Endothelial cell of umbilical vein (primary cell): ENCODE measurements around the gene CD86. TPM values are rescaled to one million over a fixed set of nuclear protein-coding genes. Genes with fewer than 3 reads are reported as not detected.

Experiments used
- BruUV-seq: library from RNA; stranded (reverse); fragments of 400-500 nt; replicated peaks from 2 replicates; lab custom pipeline; 2021; lab: Mats Ljungman, UMichigan
- CTCF ChIA-PET: fragments of 300-600, 350-600 bp; sonication (Branson Sonifier 250); formaldehyde crosslinking; loops from one replicate; lab custom pipeline; 2021; ENCODE audit warnings: antibody characterized with exemption, inconsistent platforms; lab: Charles Lee
- POLR2A ChIA-PET: fragments of 300-600, 350-600 bp; sonication (Branson Sonifier 250); formaldehyde crosslinking; loops from one replicate; lab custom pipeline; 2021; ENCODE audit warnings: antibody characterized with exemption, inconsistent platforms; lab: Charles Lee
- DNase-seq: peaks from one replicate; pipeline ENCODE4 v3.0.0-alpha.2; 2011; ENCODE audit warnings: low read depth, low spot score
- FAIRE-seq: peaks from 2 replicates; lab custom pipeline; 2011; peaks lifted over from hg19 to GRCh38; lab: Jason Lieb, UNC
- H2AFZ ChIP-seq: 2 replicates; pipeline ENCODE4 v1.6.0; 2012; ENCODE audit warnings: low read depth, low read length, control low read depth, inconsistent platforms
- H3K27ac ChIP-seq: 2 replicates; pipeline ENCODE4 v1.5.1; 2011; ENCODE audit warnings: low read depth, mild to moderate bottlenecking, control low read depth, low read length, moderate library complexity; ENCODE audit not compliant: insufficient read depth
- H3K27me3 ChIP-seq, 2 experiments: 2 replicates each; pipeline versions ENCODE4 v1.6.0 to v1.6.1; 2011; ENCODE audit warnings: low read length in 2 of 2, mixed read lengths in 1 of 2; ENCODE audit not compliant: control insufficient read depth in 2 of 2, insufficient read depth in 2 of 2
- H3K36me3 ChIP-seq, 2 experiments: 2 replicates in 1 of 2; 3 replicates in 1 of 2; pipeline ENCODE4 v1.5.1; 2011; ENCODE audit warnings: low read length in 2 of 2, mild to moderate bottlenecking in 1 of 2, moderate library complexity in 1 of 2; ENCODE audit not compliant: control insufficient read depth in 2 of 2, insufficient read depth in 2 of 2; ENCODE audit errors: extremely low read depth in 1 of 2
- H3K4me1 ChIP-seq: 3 replicates; pipeline ENCODE4 v1.5.1; 2011; ENCODE audit warnings: mild to moderate bottlenecking, low read length; ENCODE audit not compliant: control insufficient read depth, insufficient read depth; ENCODE audit errors: extremely low read depth
- H3K4me2 ChIP-seq: 2 replicates; pipeline ENCODE4 v1.6.1; 2011; ENCODE audit warnings: low read length, control low read depth, mixed read lengths; ENCODE audit not compliant: insufficient read depth
- H3K4me3 ChIP-seq, 3 experiments: fragments of 200-600 bp in 1 of 3; sonication (generic), shearing (Covaris generic) in 1 of 3; replicated peaks in 1 of 3; 2 replicates each; pipeline ENCODE4 v1.5.1; 2011 to 2016; ENCODE audit warnings: control low read depth in 3 of 3, low read length in 3 of 3, mild to moderate bottlenecking in 2 of 3, inconsistent platforms in 1 of 3, low read depth in 1 of 3, moderate library complexity in 1 of 3; ENCODE audit not compliant: insufficient read depth in 1 of 3
- H3K79me2 ChIP-seq: 2 replicates; pipeline ENCODE4 v1.6.0; 2012; ENCODE audit warnings: low read length, inconsistent platforms; ENCODE audit not compliant: control insufficient read depth, insufficient read depth
- H3K9ac ChIP-seq: replicated peaks from 2 replicates; pipeline ENCODE3; 2011; ENCODE audit warnings: low read length, control low read depth; ENCODE audit not compliant: insufficient read depth; ENCODE audit errors: extremely low read depth
- H3K9me1 ChIP-seq: replicated peaks from 3 replicates; pipeline ENCODE4 v1.6.0; 2011; ENCODE audit warnings: mild to moderate bottlenecking, low read length; ENCODE audit not compliant: control insufficient read depth, insufficient read depth; ENCODE audit errors: extremely low read depth
- H3K9me3 ChIP-seq: replicated peaks from 2 replicates; pipeline ENCODE4 v1.5.1; 2012; ENCODE audit warnings: low read length, inconsistent platforms; ENCODE audit not compliant: control insufficient read depth, insufficient read depth
- H4K20me1 ChIP-seq: replicated peaks from 2 replicates; pipeline ENCODE3; 2011; ENCODE audit warnings: mild to moderate bottlenecking, low read length; ENCODE audit not compliant: control insufficient read depth, insufficient read depth; ENCODE audit errors: extremely low read depth
- CTCF ChIP-seq, 2 donors: IDR thresholded peaks; 1 replicate in 1 of 2; 2 replicates in 1 of 2; pipeline ENCODE4 v1.5.1; 2011; ENCODE audit warnings: low read length in 2 of 2, mild to moderate bottlenecking in 2 of 2, moderate library complexity in 2 of 2, control low read depth in 1 of 2, inconsistent platforms in 1 of 2, low read depth in 1 of 2; ENCODE audit not compliant: insufficient read depth in 1 of 2; ENCODE audit errors: extremely low read depth in 1 of 2
- EZH2 ChIP-seq: IDR thresholded peaks from 2 replicates; pipeline ENCODE4 v1.6.1; 2012; ENCODE audit warnings: borderline replicate concordance, low read depth, mild to moderate bottlenecking, moderate library complexity, low read length, inconsistent platforms; ENCODE audit not compliant: severe bottlenecking
- FOS ChIP-seq: IDR thresholded peaks from 2 replicates; pipeline ENCODE4 v1.6.1; 2011; ENCODE audit warnings: mild to moderate bottlenecking, low read length, moderate library complexity, borderline replicate concordance; ENCODE audit not compliant: insufficient read depth
- GATA2 ChIP-seq: IDR thresholded peaks from 2 replicates; pipeline ENCODE4 v1.7.0; 2011; ENCODE audit warnings: low read depth, mild to moderate bottlenecking, moderate library complexity, mixed read lengths, low read length; ENCODE audit not compliant: insufficient read length, insufficient read depth
- JUN ChIP-seq: IDR thresholded peaks from 2 replicates; pipeline ENCODE4 v1.6.1; 2011; ENCODE audit warnings: borderline replicate concordance, low read depth; ENCODE audit not compliant: insufficient read length, insufficient read depth
- MAX ChIP-seq: IDR thresholded peaks from 2 replicates; pipeline ENCODE4 v1.6.1; 2011; ENCODE audit not compliant: insufficient read depth, insufficient read length
- MYC ChIP-seq: IDR thresholded peaks from one replicate; pipeline ENCODE4 v1.6.1; 2011; ENCODE audit warnings: mild to moderate bottlenecking, low read depth, low read length
- POLR2A ChIP-seq: IDR thresholded peaks from 2 replicates; pipeline ENCODE4 v1.6.1; 2012; ENCODE audit warnings: low read depth, mild to moderate bottlenecking, control low read depth, low read length
- POLR2AphosphoS5 ChIP-seq: IDR thresholded peaks from 2 replicates; pipeline ENCODE4 v1.6.1; 2012; ENCODE audit warnings: low read depth, mild to moderate bottlenecking, control low read depth, low read length, moderate library complexity; ENCODE audit not compliant: insufficient read depth
- dilution Hi-C: fragments of 300-500 bp; cut with MboI; formaldehyde crosslinking; loops from one replicate; pipeline ENCODE4 v1.15.0; 2019; ENCODE audit warnings: low sequenced_read_pairs; ENCODE audit not compliant: extremely low pct_ligation_motif_present
- intact Hi-C: fragments of 100-400 bp; cut with micrococcal nuclease; formaldehyde crosslinking; loops from one replicate; pipeline ENCODE4 v1.10.0; 2022
- polyA plus RNA-seq, 4 experiments: library from polyadenylated mRNA; depleted of rRNA in 3 of 4; stranded (reverse) in 3 of 4; unstranded in 1 of 4; fragments of >200 nt; gene quantifications; 2 replicates each; pipeline versions ENCODE4 v1.2.1 to v1.2.3, GENCODE V29; 2011 to 2012; ENCODE audit warnings: missing spikeins in 1 of 4
- total RNA-seq: library from RNA; stranded (reverse); gene quantifications from 2 replicates; pipeline ENCODE4 v1.2.3, GENCODE V29; 2021

Gene CD86
- total and polyA plus RNA-seq, 2 donors (not counting 3 experiments of a cell fraction or from before 2014, with no cell fraction given), result not detected

GRCh38 chr3:122064326-122064725 lies 9.2 kb downstream of the CD86 start:
- no peak for TF ChIP-seq MYC
- TF ChIP-seq GATA2, result no peak
- no peak for TF ChIP-seq POLR2A
- no peak for TF ChIP-seq FOS
- TF ChIP-seq MAX, result no peak
- TF ChIP-seq POLR2AphosphoS5, result no peak
- no peak for TF ChIP-seq JUN
- TF ChIP-seq EZH2, result no peak
- TF ChIP-seq CTCF (IDR thresholded peaks at IDR 0.05; ENCODE audit: extremely low read depth in 1 of 2, insufficient read depth in 1 of 2, low read depth in 1 of 2, low read length in 2 of 2), result no peak
- Histone ChIP-seq H3K27ac (no peak overlapping the region), H3K79me2 (no peaks in the 10 kb centered on the region), H3K9me1 (no peaks in the 10 kb centered on the region), H3K4me2 (no peak overlapping the region), H3K4me1 (no peaks in the 10 kb centered on the region), H3K27me3 (no peaks in the 10 kb centered on the region), H3K9ac (no peak overlapping the region), H4K20me1 (no peaks in the 10 kb centered on the region), H3K36me3 (no peaks in the 10 kb centered on the region), H3K9me3 (no peaks in the 10 kb centered on the region), H3K4me3 (no peak overlapping the region), H2AFZ (no peak overlapping the region)
- intact Hi-C loops (no loop called here), dilution Hi-C loops (no loop called here)
- ChIA-PET POLR2A (no interaction called here), CTCF (interaction anchor here (1.1 kb wide), 1 partner anchor 88 kb away, joined by 3 read pairs; no protein-coding TSS in a partner anchor)
- DNase-seq (no peak), FAIRE-seq (no peak)
- no TSS peak for BruUV-seq
